Testis (tissue), 2 donors: ENCODE data around the gene PPP1R13L.
A peak's percentile ranks its signal among the peaks of the same experiment; 100 is the strongest.

Experiments
- CTCF ChIP-seq, 3 experiments: fragments of 450-650 bp in 2 of 3; fragments of 200-600 bp in 1 of 3; sonication (generic) in 1 of 3; IDR thresholded peaks; one replicate each; pipeline ENCODE4 v1.5.1; 2016 to 2019; ENCODE audit warnings: antibody characterized with exemption in 3 of 3, mild to moderate bottlenecking in 2 of 3, moderate library complexity in 1 of 3
- POLR2A ChIP-seq: fragments of 450-650 bp; IDR thresholded peaks from one replicate; pipeline ENCODE4 v1.6.1; 2017; ENCODE audit warnings: antibody characterized with exemption, mild to moderate bottlenecking, moderate library complexity

- TF ChIP-seq POLR2A (no peak), CTCF (IDR thresholded peaks at IDR 0.05) (peak; percentile 15 to 57 (median 31))
Measured at GRCh38 chr19:45402298-45403061, 2.4 kb downstream of the PPP1R13L start.
